HEK293 (cell line): Measurements from ENCODE around the gene ZNF555.

Source experiments
- CTCF ChIA-PET: fragments of 350-600 bp; formaldehyde crosslinking; extraction: SDS; loops from one replicate; lab custom pipeline; 2021; ENCODE audit warnings: antibody characterized with exemption; lab: Yijun Ruan, JAX
- POLR2A ChIA-PET: fragments of 300-600 bp; formaldehyde crosslinking; extraction: SDS; loops from one replicate; lab custom pipeline; 2020; ENCODE audit warnings: antibody characterized with exemption, inconsistent platforms; lab: Yijun Ruan, JAX
- H3K27ac ChIP-seq: fragments of 200-500 bp; sonication (Bioruptor generic); 2 replicates; pipeline ENCODE4 v1.5.1; 2014; ENCODE audit warnings: low read depth, low read length, control low read depth, inconsistent platforms; ENCODE audit errors: extremely low read depth
- H3K36me3 ChIP-seq, 2 experiments: fragments of 200-500 bp in 1 of 2; sonication (Bioruptor generic) in 1 of 2; 1 replicate in 1 of 2; 2 replicates in 1 of 2; pipeline ENCODE4 v1.5.1; 2014 to 2017; ENCODE audit warnings: inconsistent platforms in 2 of 2, low read length in 2 of 2; ENCODE audit not compliant: control insufficient read depth in 2 of 2, insufficient read depth in 1 of 2
- H3K4me1 ChIP-seq: fragments of 200-500 bp; sonication (Bioruptor generic); 2 replicates; pipeline ENCODE4 v1.5.1; 2014; ENCODE audit warnings: mild to moderate bottlenecking, low read length, inconsistent platforms; ENCODE audit not compliant: control insufficient read depth, insufficient read depth
- H3K4me3 ChIP-seq: 2 replicates; pipeline ENCODE4 v1.5.1; 2011; ENCODE audit warnings: low read depth, mild to moderate bottlenecking, control low read depth, low read length, moderate library complexity
- H3K9me3 ChIP-seq: fragments of 200-500 bp; sonication (Bioruptor generic); 2 replicates; pipeline ENCODE4 v1.5.1; 2014; ENCODE audit warnings: low read depth, low read length, inconsistent platforms; ENCODE audit not compliant: control insufficient read depth, insufficient read depth
- CTCF ChIP-seq: fragments of 450-650 bp; formaldehyde crosslinking; IDR thresholded peaks from 2 replicates; pipeline ENCODE4 v1.5.1; 2016; ENCODE audit warnings: missing biosample characterization, missing genetic modification characterization
- HIC1 ChIP-seq: fragments of 450-650 bp; formaldehyde crosslinking; IDR thresholded peaks from 2 replicates; pipeline ENCODE4 v1.5.1; 2016; ENCODE audit warnings: missing biosample characterization, missing genetic modification characterization
- KLF7 ChIP-seq: fragments of 450-650 bp; formaldehyde crosslinking; IDR thresholded peaks from 2 replicates; pipeline ENCODE4 v1.5.1; 2016; ENCODE audit warnings: missing biosample characterization, missing genetic modification characterization, borderline replicate concordance
- MYNN ChIP-seq: fragments of 450-650 bp; formaldehyde crosslinking; IDR thresholded peaks from 2 replicates; pipeline ENCODE4 v1.5.1; 2016; ENCODE audit warnings: missing biosample characterization, missing genetic modification characterization, borderline replicate concordance
- SP2 ChIP-seq: fragments of 450-650 bp; formaldehyde crosslinking; IDR thresholded peaks from 2 replicates; pipeline ENCODE4 v1.5.1; 2016; ENCODE audit warnings: missing biosample characterization, missing genetic modification characterization
- TCF7L2 ChIP-seq: IDR thresholded peaks from 2 replicates; pipeline ENCODE4 v1.6.1; 2011; ENCODE audit warnings: low read depth, mild to moderate bottlenecking, inconsistent platforms, low read length, moderate library complexity, borderline replicate concordance
- ZBTB17 ChIP-seq: fragments of 450-650 bp; formaldehyde crosslinking; IDR thresholded peaks from 2 replicates; pipeline ENCODE4 v1.5.1; 2016; ENCODE audit warnings: missing biosample characterization, missing genetic modification characterization
- ZNF140 ChIP-seq: fragments of 450-650 bp; formaldehyde crosslinking; IDR thresholded peaks from 2 replicates; pipeline ENCODE4 v1.5.1; 2016; ENCODE audit warnings: missing biosample characterization, missing genetic modification characterization
- ZNF16 ChIP-seq: fragments of 450-650 bp; formaldehyde crosslinking; IDR thresholded peaks from 2 replicates; pipeline ENCODE4 v1.5.1; 2016; ENCODE audit warnings: low read depth, missing biosample characterization, missing genetic modification characterization
- ZNF223 ChIP-seq: fragments of 450-650 bp; formaldehyde crosslinking; IDR thresholded peaks from 2 replicates; pipeline ENCODE4 v1.5.1; 2016; ENCODE audit warnings: missing biosample characterization, missing genetic modification characterization
- ZNF24 ChIP-seq: fragments of 450-650 bp; formaldehyde crosslinking; IDR thresholded peaks from 2 replicates; pipeline ENCODE4 v1.5.1; 2016; ENCODE audit warnings: missing biosample characterization, missing genetic modification characterization
- ZNF292 ChIP-seq: fragments of 450-650 bp; formaldehyde crosslinking; IDR thresholded peaks from 2 replicates; pipeline ENCODE4 v1.5.1; 2016; ENCODE audit warnings: low read depth, missing biosample characterization, missing genetic modification characterization, borderline replicate concordance
- ZNF302 ChIP-seq: fragments of 450-650 bp; formaldehyde crosslinking; IDR thresholded peaks from 2 replicates; pipeline ENCODE4 v1.5.1; 2016; ENCODE audit warnings: missing biosample characterization, missing genetic modification characterization, low read depth
- ZNF426 ChIP-seq: fragments of 450-650 bp; formaldehyde crosslinking; IDR thresholded peaks from 2 replicates; pipeline ENCODE4 v1.5.1; 2017; ENCODE audit warnings: missing biosample characterization, missing genetic modification characterization, mild to moderate bottlenecking, inconsistent platforms, moderate library complexity
- ZNF544 ChIP-seq: fragments of 450-650 bp; formaldehyde crosslinking; IDR thresholded peaks from 2 replicates; pipeline ENCODE4 v1.5.0; 2017; ENCODE audit warnings: missing biosample characterization, missing genetic modification characterization
- ZNF747 ChIP-seq: fragments of 450-650 bp; formaldehyde crosslinking; IDR thresholded peaks from 2 replicates; pipeline ENCODE4 v1.5.1; 2016; ENCODE audit warnings: missing biosample characterization, missing genetic modification characterization
- ZSCAN30 ChIP-seq: fragments of 450-650 bp; IDR thresholded peaks from 2 replicates; pipeline ENCODE4 v1.5.1; 2018; ENCODE audit warnings: missing biosample characterization, mild to moderate bottlenecking, missing genetic modification characterization, moderate library complexity

Gene ZNF555

GRCh38 chr19:2866495-2867024 lies 25.3 kb downstream of the ZNF555 start:
- Histone ChIP-seq H3K36me3 (no peaks in the 10 kb centered on the region), H3K9me3 (no peaks in the 10 kb centered on the region), H3K4me1 (no peaks in the 10 kb centered on the region), H3K4me3 (no peak overlapping the region), H3K27ac (no peak overlapping the region)
- ChIA-PET POLR2A (no interaction called here), CTCF (interaction anchor here (0.7 to 1.4 kb wide), 3 partner anchors 21 to 608 kb away, joined by 3 read pairs; no protein-coding TSS in a partner anchor)
- no peak for TF ChIP-seq ZNF302 (tag by site-specific recombination)
- no peak for TF ChIP-seq ZNF223 (tag by site-specific recombination)

- no peaks in the 10 kb centered on the region for H3K36me3 ChIP-seq
- H3K4me3 ChIP-seq = no peak within 1 kb of the TSS
- H3K9me3 ChIP-seq = no peaks in the 10 kb centered on the region
- TF ChIP-seq SP2 (tag by site-specific recombination) (peak; percentile 25; the same call in 1 of the 2 replicates), ZNF16 (tag by site-specific recombination) (no peak), ZNF426 (no peak)
- H3K4me1 ChIP-seq = no peaks in the 10 kb centered on the region
- no peak within 1 kb of the TSS for H3K27ac ChIP-seq
- POLR2A ChIA-PET = no interaction called here
- CTCF ChIA-PET = interaction anchor here (0.7 to 1.4 kb wide), 2 partner anchors 20 to 609 kb away, joined by 3 read pairs; no protein-coding TSS in a partner anchor
Observed at GRCh38 chr19:2867025-2867991, 26.0 kb downstream of the ZNF555 start, which contains the start of gene ZNF556. ZNF556 (plus strand) TSS chr19:2867335; CDS start chr19:2867422, 87 bp downstream.

- H3K4me1 ChIP-seq = no peaks in the 10 kb centered on the region
- POLR2A ChIA-PET = no interaction called here
Observed at GRCh38 chr19:2869618-2870017, 28.3 kb downstream of the ZNF555 start.

More at GRCh38 chr19:2869618-2870017, 28.3 kb downstream of the ZNF555 start:
- Histone ChIP-seq H3K36me3 (no peaks in the 10 kb centered on the region), H3K27ac (no peak overlapping the region), H3K4me3 (no peak overlapping the region), H3K9me3 (no peaks in the 10 kb centered on the region)
- CTCF ChIA-PET = interaction anchor here (0.6 to 2.1 kb wide), 3 partner anchors 18 to 221 kb away, joined by 3 to 7 read pairs (median 5); no protein-coding TSS in a partner anchor
- TF ChIP-seq ZNF292 (tag by site-specific recombination) (no peak), KLF7 (tag by site-specific recombination) (no peak), ZNF24 (no peak), ZBTB17 (no peak), ZNF747 (tag by site-specific recombination) (no peak), CTCF (tag by site-specific recombination) (no peak), ZNF140 (tag by site-specific recombination) (no peak), TCF7L2 (no peak), MYNN (no peak), SP2 (tag by site-specific recombination) (no peak), ZNF544 (tag by site-specific recombination) (no peak), HIC1 (tag by site-specific recombination) (no peak), ZSCAN30 (no peak)
